SK-MEL-5 (cell line): ENCODE results near the gene KCNMB1. TPM values are rescaled to one million over a fixed set of nuclear protein-coding genes. Genes with fewer than 3 reads are reported as not detected.

Experiments
- DNase-seq: peaks from one replicate; pipeline ENCODE4 v3.0.0-alpha.2; 2016; ENCODE audit warnings: low read depth, low spot score
- in situ Hi-C: cut with HindIII; loops from 2 replicates; pipeline ENCODE4 v1.10.0; 2016; ENCODE audit warnings: low sequenced_read_pairs, high pct_unique_total_duplicates, low pct_unique_long_range_greater_than_20kb
- total RNA-seq: library from RNA; depleted of rRNA; stranded (reverse); fragments of >200 nt; shearing (Covaris generic); gene quantifications from 2 replicates; pipeline ENCODE4 v1.2.3, GENCODE V29; 2014

The KCNMB1 gene
- total RNA-seq, 1 experiment from 2014 or later, result not detected

DNA sequence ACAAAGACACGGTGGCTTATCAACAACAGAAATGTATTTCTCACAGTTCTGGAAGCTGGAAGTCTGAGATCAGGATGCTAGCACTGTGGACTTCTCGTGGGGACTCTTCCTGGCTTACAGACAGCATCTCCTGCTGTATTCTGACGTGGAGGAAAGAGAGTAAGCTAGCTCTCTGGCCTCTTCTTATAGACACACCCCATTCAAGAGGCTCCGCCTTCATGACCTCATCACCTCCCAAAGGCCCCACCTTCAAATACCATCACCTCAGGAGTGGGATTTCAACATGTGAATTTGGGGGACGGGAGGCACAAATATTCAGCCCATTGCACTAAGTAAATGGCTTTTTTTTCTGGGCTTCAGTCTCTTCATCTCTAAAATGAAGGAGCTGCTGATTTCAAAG is 27.6 kb downstream of the KCNMB1 start:
- in situ Hi-C loops, result no loop called here
- DNase-seq, result no peak

GRCh38 chr5:170361116-170361515 is 28.1 kb downstream of the KCNMB1 start:
- in situ Hi-C loops, result no loop called here
- DNase-seq, result no peak

GRCh38 chr5:170360709-170361108 is 28.5 kb downstream of the KCNMB1 start:
- DNase-seq, result no peak
- in situ Hi-C loops, result no loop called here

DNA sequence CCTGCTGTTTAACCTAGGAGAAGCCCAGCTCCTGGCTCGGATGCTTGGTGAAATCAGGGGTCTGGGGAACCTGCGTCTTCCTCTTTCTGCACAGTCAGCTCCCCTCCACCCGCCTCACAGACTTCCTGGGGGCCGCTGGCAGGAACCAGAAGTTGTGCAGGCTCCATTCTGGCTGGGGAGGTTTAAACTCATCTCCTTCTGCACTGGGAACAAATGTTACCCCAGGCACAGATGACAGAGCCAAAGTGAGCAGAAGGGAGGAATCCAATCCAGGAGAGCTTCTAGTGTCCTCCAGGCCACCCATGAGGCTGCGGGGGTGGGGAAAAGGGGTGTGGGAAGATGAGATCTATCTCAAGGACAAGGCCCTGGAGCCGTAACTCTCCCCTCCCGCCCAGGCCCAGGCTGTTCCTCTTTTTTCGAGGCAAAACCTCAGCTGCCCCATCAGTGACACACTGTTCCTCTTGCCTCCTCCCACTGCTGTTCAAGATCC is 31.2 kb downstream of the KCNMB1 start:
- no peak for DNase-seq
- in situ Hi-C loops, result no loop called here

- in situ Hi-C loops, result no loop called here
- DNase-seq, result no peak
Measured at GRCh38 chr5:170355601-170356098, 33.5 kb downstream of the KCNMB1 start.

DNA sequence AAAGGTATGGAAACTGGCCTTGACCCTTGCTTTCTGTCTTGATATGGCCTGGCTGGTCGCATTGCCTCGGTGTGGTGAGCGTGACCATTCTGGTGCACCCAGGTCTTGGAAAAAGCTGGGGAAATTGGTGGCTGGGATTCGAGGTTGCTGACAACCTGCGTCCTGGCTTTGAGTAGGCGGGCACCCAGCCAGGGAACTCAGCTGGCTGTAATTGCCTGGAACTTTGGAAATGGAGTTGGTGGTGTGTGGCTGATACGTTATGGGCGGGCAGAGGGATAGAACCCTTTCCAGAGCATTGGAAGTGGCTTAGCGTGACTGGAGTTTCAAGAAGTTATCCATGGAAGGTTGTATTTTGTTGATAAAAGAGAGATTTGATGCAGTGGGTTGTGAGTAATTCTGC is 35.2 kb downstream of the KCNMB1 start:
- in situ Hi-C loops, result no loop called here
- no peak for DNase-seq

DNA sequence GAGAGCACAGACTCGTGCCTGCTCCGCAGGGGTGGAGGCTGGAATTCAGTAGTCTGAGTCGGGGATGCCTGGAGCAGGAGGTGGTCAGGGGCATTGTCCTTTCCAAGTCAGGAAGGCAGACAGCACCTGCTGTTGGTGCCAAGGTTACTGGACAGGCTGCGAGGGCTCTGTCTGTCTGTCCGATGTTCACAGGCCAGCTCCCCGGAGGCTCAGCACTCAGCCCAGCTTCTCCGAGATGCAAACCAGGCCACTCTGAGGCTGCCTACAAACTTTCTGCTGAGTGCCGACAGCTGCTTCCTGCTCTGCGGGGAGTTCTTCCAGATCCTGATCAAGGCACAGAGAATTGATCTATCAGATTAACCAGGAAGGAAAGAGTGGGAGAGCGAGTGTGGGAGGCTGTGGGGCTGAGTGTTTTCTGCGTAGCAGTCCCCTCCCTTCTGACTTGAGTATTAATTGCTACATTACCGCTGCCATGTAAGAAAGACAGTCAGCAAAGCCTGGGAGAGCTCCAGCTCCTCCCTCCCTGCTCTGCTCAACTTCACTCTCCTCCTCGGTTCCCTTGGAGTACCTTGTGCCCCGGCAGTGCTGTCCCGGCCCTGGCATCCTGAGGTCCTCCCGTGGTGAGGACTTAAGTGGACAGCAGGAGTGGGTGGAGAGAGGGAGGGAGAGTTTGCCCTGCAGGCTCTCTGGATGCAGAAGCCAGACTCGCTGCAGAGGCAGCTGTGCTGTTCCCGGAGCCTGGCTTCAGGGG is 36.0 kb downstream of the KCNMB1 start:
- in situ Hi-C loops, result no loop called here
- DNase-seq, result no peak

GRCh38 chr5:170348137-170348633 is 41.0 kb downstream of the KCNMB1 start:
- in situ Hi-C loops, result no loop called here
- DNase-seq, result peak; percentile 25

DNA sequence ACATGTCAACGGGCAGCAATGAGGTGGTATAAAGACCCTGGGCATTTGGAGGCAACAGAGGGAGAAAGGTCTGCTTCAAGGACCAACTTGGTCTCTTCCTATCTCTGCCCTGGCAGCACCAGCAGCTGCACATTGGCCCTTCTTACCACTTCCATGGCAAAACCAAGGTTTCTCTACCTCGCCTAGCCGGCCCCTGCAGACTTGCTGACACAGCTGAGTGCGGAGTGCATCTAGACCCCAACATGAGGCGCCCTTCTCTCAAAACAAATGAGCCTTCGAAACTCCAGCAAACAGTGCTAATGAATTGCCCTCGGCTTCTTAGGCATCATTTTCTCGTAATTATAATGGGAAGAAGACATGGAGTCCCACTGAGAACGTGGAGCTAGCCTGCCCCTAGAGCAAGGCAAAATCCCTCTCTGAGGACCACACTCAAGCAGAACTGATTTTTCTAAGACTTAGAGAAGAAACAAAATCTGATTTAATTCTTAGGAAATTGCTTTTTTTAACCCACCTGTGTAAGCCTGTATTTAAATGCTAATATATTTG is 42.1 kb downstream of the KCNMB1 start:
- in situ Hi-C loops, result no loop called here
- no peak for DNase-seq

- no peak for DNase-seq
- in situ Hi-C loops, result no loop called here
Measured at GRCh38 chr5:170345971-170346370, 43.2 kb downstream of the KCNMB1 start.

- DNase-seq, result no peak
- in situ Hi-C loops, result no loop called here
Measured at GRCh38 chr5:170343177-170343576, 46.0 kb downstream of the KCNMB1 start.

- no peak for DNase-seq
- in situ Hi-C loops, result no loop called here
Measured at GRCh38 chr5:170342153-170342725, 46.9 kb downstream of the KCNMB1 start.

DNA sequence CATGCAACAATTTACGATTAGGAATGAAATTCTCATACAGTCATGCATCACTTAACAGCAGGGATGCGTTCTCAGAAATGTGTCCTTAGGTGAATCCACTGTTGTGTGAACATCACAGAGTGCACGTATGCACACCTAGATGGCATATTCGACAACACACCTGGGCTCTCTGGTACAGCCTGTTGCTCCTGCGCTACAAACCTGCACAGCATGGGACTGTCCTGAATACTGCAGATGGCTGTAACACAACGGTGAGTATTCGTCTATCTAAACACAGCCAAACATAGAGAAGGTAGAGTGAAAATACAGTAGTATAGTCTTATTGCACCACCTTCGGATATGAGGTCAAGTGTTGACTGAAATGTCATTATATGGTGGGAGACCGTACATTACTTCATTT is 47.6 kb downstream of the KCNMB1 start:
- in situ Hi-C loops, result no loop called here
- DNase-seq, result no peak

GRCh38 chr5:170339780-170340167 is 49.4 kb downstream of the KCNMB1 start:
- in situ Hi-C loops, result no loop called here
- DNase-seq, result no peak

GRCh38 chr5:170338933-170339779 is 50.0 kb downstream of the KCNMB1 start:
- in situ Hi-C loops, result no loop called here
- DNase-seq, result peak; percentile 58

- DNase-seq, result no peak
- in situ Hi-C loops, result no loop called here
Measured at GRCh38 chr5:170338291-170338690, 50.9 kb downstream of the KCNMB1 start.

- DNase-seq, result no peak
- in situ Hi-C loops, result no loop called here
Measured at GRCh38 chr5:170337045-170337733, 52.0 kb downstream of the KCNMB1 start.
